Endometrial microvascular endothelial cells (primary cell): ENCODE data around the gene NPAP1. TPM values are rescaled to one million over a fixed set of nuclear protein-coding genes. Genes with fewer than 3 reads are reported as not detected.
"Not testable (repeated sequence)": the region's sequence is repeated elsewhere in the genome, so short reads cannot be mapped to it uniquely, and the experiment has no call there.

Experiments
- in situ Hi-C: cut with HindIII; loops from 2 replicates; pipeline ENCODE4 v1.10.0; 2017; ENCODE audit warnings: low sequenced_read_pairs, low pct_unique_long_range_greater_than_20kb; ENCODE audit errors: inconsistent ontology term
- total RNA-seq: library from RNA; depleted of rRNA; stranded (reverse); fragments of >200 nt; gene quantifications from one replicate; pipeline ENCODE4 v1.2.3, GENCODE V29; 2015; ENCODE audit errors: inconsistent ontology term

Gene NPAP1, protein sequence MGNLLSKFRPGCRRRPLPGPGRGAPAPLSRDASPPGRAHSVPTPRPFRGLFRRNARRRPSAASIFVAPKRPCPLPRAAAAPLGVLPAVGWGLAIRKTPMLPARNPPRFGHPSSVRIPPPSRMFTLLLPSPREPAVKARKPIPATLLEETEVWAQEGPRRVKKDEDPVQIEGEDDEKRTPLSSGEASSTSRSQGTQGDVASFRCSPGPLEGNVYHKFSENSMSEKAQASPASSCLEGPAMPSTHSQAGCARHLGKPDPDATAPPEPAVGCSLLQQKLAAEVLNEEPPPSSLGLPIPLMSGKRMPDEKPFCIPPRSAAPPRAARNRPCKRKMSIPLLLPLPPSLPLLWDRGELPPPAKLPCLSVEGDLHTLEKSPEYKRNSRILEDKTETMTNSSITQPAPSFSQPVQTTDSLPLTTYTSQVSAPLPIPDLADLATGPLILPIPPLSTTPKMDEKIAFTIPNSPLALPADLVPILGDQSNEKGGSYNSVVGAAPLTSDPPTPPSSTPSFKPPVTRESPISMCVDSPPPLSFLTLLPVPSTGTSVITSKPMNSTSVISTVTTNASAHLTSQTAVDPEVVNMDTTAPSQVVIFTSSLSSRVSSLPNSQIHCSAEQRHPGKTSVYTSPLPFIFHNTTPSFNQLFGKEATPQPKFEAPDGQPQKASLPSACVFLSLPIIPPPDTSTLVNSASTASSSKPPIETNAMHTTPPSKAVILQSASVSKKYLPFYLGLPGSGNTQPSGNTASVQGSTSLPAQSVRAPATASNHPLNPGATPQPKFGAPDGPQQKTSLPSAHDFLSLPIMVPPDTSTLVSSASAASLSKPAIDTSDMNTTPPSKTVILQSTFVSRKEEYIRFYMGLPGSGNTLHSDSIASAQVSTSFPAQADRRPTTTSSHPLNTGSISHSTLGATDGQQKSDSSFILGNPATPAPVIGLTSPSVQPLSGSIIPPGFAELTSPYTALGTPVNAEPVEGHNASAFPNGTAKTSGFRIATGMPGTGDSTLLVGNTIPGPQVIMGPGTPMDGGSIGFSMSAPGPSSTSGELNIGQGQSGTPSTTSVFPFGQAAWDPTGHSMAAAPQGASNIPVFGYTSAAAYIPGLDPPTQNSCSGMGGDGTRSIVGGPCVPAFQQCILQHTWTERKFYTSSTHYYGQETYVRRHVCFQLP
- not detected for total RNA-seq

- in situ Hi-C loops = no loop called here
Observed at GRCh38 chr15:24675332-24676144, at the start of gene NPAP1. NPAP1 (plus strand) TSS chr15:24675775; CDS start chr15:24675868, 93 bp downstream.

DNA sequence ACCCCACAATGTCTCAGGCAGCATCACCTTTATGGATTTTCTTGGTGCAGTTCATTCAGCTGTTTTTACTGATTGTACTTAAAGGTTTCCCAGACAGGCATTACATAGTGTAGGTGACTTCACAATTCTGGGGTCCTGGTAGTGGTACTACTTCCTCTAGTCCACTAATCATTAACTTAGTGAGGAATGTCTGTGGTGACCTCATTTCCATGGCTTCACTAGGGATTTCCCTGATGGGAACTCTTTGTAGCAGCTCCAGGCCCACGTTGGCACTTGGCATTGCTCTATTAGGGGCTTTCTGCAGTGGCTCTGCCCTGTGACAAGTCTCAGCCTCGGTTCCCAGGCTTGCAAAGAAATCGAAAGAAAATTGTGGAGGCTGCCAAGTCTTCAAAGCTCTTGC is 48.1 kb upstream of the NPAP1 start:
- in situ Hi-C loops = no loop called here

- in situ Hi-C loops = no loop called here
Observed at GRCh38 chr15:24633082-24633481, 42.5 kb upstream of the NPAP1 start.

- in situ Hi-C loops = not testable (repeated sequence)
Observed at GRCh38 chr15:24639412-24639811, 36.2 kb upstream of the NPAP1 start.

DNA sequence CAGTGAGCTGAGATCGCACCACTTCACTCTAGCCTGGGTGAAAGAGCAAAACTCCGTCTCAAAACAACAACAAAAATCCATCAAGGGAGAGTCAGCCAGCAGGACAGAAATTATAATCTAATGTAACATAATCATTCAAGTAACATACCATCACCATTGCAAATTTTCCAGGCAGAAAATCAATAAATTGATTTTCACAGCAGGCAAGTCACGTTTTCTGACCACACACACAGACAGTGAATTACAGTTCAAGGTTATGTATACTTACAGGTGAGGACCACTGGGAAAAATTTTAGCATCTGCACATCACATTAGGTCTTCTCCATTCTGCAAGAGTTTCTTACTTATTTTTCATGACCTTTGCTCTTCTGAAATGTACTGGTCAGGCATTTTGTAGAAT is 29.9 kb upstream of the NPAP1 start:
- in situ Hi-C loops = no loop called here

DNA sequence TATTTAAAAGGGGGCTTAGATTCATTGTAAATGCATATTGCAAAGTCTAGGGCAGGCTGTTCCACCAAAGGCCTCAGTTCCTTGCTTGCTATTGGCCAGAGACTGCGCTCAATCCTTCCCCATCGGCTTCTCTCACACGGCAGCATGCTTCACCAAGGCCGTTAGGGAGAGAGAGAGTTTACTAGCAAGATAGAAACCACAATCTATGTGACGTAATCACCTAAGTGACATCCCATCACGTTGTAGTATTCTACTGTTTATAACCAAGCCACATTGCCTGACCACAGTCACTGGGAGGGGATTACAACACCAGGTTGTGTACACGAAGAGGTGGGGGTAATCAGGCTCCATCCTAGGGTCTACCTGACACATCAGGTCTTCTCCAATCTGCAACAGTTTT is 16.0 kb upstream of the NPAP1 start:
- in situ Hi-C loops = no loop called here

DNA sequence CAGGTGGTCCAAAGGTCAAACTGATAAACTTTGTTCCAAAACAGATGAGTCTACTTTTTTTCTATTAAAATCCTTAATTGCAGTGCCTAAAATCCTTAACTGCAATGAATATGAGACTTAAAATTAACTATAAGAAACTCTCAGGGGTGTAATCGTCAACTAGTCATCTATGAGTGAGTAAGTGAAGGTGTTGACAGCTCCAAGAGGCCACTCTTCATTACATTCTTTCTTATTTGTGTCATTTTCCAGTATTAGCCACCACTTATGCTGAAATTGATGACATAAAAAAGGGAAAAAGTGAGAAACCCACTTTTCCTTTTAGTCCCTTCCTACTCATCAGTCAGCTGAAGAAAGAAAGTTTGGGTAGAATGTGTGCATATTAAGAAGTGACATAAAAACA is 12.6 kb upstream of the NPAP1 start:
- in situ Hi-C loops = no loop called here

DNA sequence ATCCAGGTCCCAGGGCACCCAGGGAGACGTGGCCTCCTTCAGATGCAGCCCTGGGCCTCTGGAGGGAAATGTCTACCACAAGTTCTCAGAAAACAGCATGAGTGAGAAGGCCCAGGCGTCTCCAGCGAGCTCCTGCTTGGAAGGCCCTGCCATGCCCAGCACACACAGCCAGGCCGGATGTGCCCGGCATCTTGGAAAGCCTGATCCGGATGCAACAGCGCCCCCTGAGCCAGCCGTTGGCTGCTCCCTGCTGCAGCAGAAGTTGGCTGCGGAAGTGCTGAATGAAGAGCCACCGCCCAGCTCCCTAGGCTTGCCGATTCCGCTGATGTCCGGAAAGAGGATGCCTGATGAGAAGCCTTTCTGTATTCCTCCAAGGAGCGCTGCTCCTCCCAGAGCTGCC is 856 bp downstream of the NPAP1 start:
- in situ Hi-C loops = no loop called here

DNA sequence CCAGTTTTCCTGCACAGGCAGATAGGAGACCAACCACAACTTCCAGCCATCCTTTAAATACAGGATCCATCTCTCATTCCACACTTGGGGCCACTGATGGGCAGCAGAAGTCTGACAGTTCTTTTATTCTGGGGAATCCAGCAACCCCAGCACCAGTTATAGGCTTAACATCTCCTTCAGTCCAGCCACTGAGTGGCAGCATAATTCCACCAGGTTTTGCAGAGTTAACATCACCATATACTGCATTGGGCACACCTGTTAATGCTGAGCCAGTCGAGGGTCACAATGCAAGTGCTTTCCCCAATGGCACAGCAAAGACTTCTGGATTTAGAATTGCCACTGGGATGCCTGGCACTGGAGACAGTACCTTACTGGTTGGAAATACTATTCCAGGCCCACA is 2.9 kb downstream of the NPAP1 start:
- in situ Hi-C loops = no loop called here

GRCh38 chr15:24682002-24682401 is 6.4 kb downstream of the NPAP1 start:
- in situ Hi-C loops = no loop called here

DNA sequence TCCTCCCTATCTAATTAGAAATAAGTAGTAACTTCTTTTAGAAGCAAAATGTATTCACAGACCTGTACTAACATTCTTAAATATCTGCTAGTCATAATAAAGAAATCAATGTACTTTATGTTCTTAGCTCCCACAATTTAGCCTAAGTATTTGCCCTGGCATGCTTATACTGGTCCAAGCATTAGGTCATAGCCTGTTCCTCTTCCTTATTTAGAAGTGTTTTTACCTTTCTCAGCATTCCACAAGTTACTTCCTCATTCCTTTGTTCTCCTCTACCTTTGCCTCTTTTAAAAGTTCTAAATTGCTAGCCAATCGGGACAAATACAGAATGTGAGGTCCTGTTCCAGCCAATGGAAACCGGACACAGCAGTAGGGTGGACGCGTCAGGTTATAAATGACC is 7.3 kb downstream of the NPAP1 start:
- in situ Hi-C loops = not testable (repeated sequence)

GRCh38 chr15:24683736-24684135 is 8.2 kb downstream of the NPAP1 start:
- in situ Hi-C loops = no loop called here

GRCh38 chr15:24684313-24684712 is 8.7 kb downstream of the NPAP1 start:
- in situ Hi-C loops = no loop called here

- in situ Hi-C loops = no loop called here
Observed at GRCh38 chr15:24696201-24696600, 20.6 kb downstream of the NPAP1 start.

DNA sequence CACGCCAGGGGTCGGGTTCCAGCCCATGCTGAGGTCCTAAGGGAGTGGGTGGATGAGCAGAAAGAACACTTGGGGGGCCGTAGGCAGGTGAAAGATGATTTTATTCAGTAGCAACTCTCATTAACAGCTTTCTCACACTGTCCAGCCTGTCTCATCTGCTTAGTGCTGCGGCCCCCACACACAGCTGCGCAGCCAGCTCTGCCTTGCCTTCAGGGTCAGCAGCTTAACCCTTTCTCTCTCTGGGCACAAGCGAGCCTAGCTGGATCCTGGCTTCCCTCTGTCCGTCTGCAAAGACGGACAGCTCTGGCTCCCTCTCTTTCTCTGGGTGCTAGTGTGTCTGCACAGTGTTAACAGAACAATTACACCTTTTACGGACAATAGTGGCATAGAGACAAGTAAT is 21.3 kb downstream of the NPAP1 start:
- in situ Hi-C loops = no loop called here

DNA sequence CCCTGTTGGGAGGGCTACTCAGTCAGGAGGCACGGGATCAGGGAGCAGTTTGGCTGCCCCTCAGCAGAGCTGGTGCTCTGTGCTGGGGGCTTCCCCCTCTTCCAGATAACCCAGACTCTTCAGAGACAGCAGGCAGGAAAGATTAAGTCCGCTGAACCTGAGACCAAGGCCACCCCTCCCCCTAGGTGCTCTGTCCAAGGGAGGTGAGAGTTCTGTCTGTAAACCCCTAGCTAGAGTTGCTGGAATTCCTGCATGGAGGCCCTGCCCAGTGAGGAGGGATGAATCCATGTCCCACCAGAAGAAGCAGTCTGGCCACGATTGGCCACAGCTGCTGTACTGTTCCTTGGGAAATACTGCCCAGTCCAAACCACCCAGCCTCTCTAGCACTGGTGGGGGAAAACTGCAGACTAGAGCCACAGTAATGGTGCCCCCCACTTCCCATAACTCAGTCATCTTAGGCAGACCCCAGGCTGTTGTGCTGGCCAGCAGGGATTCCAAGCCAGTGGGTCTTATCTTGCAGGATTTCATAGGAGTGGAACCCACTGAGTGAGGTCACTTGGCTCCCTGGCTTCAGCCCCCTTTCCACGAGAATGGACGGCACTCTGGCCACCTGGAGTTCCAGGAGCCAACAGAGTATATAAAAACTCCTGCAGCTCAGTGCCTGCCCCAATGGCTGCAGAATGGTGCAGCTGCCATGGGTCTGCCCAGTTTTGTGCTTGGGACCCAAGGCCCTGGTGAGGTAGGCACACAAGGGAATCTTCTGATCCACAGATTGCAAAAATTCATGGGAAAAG is 42.9 kb downstream of the NPAP1 start:
- in situ Hi-C loops = no loop called here

- in situ Hi-C loops = no loop called here
Observed at GRCh38 chr15:24729760-24730159, 54.2 kb downstream of the NPAP1 start.
